Cerebellar nuclear complex (tissue), 1 donor: Measurements from ENCODE around the gene DHRS4L2.
"Not testable (repeated sequence)": the region's sequence is repeated elsewhere in the genome, so short reads cannot be mapped to it uniquely, and the experiment has no call there.

ENCODE experiments used
- DNase-seq, 2 experiments: peaks; one replicate each; lab custom pipeline; 2025; lab: John Stamatoyannopoulos, UW

Gene DHRS4L2

DNA sequence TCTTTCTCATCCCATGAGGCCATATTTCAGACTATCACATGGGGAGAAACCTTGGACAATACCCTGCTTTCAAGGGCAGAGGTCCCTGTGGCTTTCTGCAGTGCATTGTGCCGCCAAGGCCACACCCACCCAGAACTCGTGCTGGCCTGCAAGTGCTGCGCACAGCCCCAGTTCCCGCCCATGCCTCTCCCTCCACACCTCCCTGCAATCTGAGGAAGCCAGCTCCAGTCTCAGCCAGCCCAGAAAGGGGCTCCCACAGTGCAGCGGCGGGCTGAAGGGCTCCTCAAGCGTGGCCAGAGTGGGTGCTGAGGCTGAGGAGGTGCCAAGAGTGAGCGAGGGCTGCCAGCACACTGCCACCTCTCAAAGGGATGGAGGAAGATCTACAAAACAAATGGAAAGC is 15.6 kb upstream of the DHRS4L2 start:
- not testable (repeated sequence) for DNase-seq

DNA sequence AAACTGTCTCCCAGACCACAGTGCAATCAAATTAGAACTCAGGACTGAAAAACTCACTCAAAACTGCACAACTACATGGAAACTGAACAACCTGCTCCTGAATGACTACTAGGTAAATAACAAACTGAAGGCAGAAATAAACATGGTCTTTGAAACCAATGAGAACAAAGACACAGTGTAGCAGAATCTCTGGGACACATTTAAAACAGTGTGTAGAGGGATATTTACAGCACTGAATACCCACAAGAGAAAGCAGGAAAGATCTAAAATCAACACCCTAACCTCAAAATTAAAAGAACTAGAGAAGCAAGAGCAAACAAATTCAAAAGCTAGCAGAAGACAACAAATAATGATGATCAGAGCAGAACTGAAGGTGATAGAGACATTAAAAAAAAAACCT is 14.7 kb upstream of the DHRS4L2 start:
- not testable (repeated sequence) for DNase-seq

DNA sequence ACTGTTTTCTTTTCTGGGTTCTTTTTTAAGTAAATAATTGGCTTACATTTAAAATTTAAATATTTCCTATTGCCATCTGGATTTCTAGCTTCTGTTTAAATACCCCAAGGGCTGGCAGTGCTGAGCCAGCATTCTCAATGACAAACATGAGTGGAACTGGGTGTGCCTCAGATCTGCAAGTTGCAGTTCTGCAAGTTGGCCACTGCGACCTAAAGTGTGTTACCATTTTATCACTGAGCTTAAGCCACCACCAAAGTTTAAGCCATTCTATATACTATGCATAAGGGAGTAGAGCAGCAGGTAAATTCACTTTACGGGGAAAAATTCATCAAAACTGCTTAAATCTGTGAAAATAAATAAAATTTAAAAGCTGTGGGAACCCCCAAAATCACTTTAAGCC is 11.5 kb upstream of the DHRS4L2 start:
- not testable (repeated sequence) for DNase-seq

DNA sequence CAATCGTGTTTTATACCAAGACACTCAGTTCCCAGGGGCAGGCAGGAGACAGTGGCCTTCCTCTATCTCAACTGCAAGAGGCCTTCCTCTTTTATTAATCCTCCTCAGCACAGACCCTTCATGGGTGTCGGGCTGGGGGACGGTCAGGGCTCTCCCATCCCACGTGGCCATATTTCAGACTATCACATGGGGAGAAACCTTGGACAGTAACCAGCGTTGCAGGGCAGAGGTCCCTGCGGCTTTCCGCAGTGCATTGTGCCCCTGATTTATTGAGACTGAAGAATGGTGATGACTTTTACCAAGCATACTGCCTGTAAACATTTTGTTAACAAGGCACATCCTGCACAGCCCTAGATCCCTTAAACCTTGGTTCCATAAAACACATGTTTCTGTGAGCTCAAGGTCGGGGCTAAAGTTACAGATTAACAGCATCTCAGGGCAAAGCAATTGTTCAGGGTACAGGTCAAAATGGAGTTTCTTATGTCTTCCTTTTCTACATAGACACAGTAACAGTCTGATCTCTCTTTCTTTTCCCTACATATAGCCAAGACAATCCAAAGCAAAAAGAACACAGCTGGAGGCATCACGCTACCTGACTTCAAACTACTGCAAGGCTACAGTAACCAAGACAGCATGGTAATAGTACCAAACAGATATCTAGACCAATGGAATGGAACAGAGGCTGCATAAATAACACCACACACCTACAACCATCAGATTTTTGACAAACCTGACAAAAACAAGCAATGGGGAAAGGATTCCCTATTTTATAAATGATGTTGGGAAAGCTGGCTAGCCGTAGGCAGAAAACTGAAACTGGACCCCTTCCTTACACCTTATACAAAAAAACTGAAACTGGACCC is 6.5 kb upstream of the DHRS4L2 start:
- DNase-seq, result not testable (repeated sequence)

DNA sequence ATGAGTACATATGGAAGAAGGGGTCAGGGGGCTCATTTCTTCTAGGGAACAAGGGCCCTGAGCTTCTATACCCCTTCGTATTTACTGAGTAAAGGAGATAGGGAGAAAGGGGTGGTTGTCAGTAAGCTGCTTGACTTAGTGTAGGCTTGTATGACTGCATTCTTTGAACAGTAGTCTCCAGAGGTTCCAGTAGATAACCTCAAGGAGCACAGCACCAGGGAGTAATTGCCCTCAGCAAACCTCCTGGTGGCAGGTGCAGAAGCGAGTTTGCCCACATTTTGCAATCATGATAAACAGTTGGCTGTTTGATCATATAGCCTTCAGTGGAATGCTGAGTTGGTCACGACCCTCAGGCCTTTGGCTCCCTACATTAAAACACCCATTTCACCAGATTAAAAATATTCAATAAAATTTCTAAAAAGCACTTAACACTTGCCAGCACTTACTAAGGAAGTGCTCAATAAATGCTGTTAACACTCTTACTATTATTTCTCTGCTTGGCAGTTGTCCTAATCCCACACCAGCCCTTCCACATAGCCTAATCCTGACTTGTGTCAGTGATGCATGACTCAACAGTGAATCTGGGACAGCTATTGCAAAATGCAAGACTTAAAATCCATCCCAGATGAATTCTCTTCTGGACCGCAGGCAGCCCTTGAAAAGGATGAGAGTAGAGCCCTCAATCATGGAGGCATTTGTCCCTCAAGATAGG is 3.7 kb upstream of the DHRS4L2 start:
- DNase-seq, result no peak

DNA sequence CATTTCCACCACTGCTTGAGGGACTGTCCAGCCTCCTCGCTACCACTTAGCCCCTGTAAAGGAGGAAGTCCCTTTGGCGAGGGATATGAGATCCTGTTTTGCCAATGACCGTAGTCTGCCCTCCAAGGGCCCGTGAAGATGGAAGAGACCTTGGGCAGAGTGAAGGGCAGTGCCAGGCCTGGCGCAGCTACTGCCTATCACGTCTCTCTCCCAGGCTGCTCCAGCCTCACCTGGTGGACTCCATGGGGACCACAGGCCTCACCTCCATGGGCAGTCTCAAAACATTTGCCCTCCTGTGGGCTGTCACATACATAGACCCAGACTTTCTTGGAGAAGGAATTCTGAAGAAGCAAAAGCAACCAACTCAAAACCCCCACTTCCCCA is 514 bp upstream of the DHRS4L2 start:
- not testable (repeated sequence) for DNase-seq

DNA sequence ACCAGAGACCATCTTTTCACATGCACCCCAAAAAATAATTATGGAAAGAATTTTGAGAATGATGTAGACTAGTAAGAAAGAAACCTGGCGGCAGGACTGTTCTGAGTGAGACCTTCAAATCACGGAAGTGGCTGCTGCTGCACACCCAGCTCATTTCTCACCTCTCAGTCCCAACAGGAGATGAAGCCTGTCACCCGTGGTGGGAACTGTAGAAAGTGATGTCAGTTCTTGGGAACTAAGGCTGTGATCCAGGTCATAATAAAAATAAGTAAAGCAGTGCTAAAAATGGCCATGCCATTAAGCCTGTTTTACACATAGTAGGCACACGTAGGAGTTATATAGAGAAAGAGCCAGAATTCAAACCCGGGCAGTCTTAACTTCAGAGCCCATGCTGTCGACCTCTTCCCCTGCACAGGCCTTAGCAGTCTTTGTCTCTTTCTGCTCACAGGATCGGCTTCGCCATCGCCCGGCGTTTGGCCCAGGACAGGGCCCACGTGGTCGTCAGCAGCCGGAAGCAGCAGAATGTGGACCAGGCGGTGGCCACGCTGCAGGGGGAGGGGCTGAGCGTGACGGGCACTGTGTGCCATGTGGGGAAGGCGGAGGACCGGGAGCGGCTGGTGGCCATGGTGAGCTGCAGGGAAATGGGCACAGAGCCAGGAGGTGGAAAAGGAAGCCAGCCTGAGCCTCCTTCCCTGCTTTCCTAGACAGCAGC is 1.2 kb downstream of the DHRS4L2 start:
- peak in 1 of 2 experiments; percentile 22 for DNase-seq

DNA sequence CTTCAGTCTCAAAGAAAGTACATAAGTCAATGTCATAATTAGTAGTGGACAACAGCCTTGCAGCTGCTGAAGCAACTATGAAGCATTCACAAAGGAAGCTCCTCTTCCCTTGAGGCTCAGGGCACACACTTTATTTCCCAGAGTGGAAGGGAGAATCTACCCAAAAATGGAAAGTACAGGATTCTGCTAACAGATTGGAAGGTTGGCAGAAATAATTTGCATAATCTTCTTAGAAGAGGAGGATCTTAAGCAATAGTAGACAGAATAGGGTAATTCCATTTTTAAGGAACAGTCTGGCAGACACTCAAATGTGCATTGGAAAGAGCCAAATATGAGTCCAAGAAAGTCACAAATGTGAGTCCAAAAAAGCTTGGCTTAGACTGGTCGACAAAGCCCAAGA is 2.2 kb downstream of the DHRS4L2 start:
- DNase-seq, result not testable (repeated sequence)

DNA sequence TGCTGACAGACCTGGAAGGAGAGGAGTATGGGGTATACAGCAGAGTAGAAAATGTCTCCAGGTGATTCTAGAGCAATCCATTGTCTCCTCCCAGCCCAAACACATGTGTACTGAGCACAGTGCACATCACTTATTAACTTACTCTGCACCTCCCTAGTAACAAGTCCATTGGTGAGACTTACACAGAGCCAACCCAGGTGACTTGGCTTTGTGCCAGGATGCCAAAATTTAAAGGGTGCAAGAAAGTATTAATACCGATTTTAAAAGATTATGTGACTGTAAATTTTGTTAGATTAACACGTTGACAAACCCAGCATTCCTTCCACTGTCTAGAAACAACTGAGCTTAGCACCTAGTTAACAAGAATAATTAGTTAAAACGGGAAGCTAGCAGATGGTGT is 4.3 kb downstream of the DHRS4L2 start:
- not testable (repeated sequence) for DNase-seq

DNA sequence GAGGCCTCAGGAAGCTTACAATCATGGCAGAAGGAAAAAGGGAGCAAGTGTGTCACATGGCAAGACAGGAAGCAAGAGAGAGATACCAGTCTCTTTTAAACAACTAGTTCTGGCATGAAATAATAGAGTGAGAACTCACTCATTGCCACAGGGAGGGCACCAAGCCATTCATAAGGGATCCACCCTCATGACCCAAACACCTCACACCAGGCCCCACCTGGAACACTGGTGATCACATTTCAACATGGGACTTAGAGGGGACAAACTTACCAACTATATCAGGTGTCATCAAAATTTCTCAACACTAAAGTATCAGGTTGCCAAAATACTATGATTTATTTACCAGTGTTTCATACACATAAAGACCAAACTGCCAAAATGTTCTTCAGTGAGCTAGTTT is 7.3 kb downstream of the DHRS4L2 start:
- not testable (repeated sequence) for DNase-seq

DNA sequence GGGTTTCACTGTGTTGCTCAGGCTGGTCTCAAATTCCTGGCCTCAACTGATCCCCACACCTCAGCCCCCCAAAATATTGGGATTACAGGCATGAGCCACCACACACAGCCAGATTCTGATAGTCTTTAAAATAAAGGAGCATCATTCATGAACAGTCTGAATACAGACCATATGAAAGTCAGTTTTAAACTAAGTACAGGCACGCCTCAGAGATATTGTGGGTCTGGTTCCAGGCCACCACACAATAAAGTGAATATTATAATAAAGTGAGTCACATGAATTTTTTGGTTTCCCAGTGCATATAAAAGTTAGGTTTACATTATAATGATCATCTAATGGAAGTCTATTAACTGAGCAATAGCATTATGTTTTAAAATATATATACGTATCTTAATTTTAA is 8.1 kb downstream of the DHRS4L2 start:
- DNase-seq, result not testable (repeated sequence)

DNA sequence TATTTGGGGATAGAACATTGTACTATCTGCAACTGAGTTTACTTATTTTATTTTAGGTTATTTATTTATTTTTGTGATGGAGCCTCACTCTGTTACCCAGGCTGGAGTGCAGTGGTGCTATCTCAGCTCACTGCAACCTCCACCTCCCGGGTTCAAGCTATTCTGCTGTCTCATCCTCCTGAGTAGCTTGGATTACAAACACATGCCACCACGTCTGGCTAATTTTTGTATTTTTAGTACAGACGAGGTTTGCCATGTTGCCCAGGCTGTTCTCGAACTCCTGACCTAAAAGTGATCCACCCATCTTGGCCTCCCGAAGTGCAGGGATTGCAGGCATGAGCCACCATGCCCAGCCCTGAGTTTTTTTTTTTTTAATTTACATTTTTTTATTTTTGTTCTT is 10.9 kb downstream of the DHRS4L2 start:
- not testable (repeated sequence) for DNase-seq

DNA sequence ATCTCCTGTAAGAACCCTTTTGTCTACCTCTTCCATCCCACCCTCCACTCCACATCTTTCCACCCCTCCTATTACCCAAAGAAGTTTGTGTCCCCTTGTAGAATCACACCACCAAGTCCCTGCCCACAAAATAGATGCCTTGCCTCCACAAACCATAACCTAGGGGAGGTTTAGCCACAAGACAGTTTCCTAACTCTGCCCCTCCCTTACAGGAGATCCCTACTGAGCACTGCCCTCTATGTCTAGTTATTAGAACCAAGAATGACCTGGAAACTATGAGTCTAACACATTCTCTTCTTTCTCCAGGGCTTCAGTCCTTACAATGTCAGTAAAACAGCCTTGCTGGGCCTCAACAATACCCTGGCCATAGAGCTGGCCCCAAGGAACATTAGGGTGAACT is 12.3 kb downstream of the DHRS4L2 start:
- not testable (repeated sequence) for DNase-seq

DNA sequence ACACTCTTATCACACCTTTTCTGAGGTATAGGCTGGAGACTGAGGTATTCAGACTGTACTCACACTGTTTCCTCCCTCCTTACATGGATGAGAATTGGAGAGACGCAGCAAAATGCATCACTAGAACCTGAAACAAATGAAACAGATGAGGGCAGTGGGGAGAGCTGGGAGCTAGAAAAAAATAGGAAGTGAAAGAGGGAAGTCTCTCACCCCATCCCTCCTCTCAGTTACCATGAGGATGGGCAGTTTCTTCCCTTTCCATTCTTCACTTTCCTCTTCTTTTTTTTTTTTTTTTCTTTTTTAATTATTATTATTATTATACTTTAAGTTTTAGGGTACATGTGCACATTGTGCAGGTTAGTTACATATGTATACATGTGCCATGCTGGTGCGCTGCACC is 12.9 kb downstream of the DHRS4L2 start:
- not testable (repeated sequence) for DNase-seq

DNA sequence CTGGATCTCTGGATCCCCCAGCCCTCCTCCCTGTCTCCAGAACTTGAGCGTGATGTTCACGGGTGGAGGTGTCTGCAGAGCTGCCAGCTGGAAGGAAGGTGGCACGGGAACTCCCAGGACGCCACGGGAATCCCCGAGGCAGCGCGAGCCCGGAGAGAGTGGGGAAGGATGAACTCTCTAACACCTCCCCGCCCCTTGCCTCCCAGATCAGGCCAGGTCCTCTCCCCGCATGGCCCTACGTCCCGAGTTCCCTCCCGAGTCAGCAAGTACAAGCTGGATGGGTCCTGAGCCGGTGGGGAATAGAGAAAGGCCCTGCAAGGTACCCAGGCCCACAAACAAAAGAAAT is 17.7 kb downstream of the DHRS4L2 start:
- DNase-seq, result not testable (repeated sequence)

DNA sequence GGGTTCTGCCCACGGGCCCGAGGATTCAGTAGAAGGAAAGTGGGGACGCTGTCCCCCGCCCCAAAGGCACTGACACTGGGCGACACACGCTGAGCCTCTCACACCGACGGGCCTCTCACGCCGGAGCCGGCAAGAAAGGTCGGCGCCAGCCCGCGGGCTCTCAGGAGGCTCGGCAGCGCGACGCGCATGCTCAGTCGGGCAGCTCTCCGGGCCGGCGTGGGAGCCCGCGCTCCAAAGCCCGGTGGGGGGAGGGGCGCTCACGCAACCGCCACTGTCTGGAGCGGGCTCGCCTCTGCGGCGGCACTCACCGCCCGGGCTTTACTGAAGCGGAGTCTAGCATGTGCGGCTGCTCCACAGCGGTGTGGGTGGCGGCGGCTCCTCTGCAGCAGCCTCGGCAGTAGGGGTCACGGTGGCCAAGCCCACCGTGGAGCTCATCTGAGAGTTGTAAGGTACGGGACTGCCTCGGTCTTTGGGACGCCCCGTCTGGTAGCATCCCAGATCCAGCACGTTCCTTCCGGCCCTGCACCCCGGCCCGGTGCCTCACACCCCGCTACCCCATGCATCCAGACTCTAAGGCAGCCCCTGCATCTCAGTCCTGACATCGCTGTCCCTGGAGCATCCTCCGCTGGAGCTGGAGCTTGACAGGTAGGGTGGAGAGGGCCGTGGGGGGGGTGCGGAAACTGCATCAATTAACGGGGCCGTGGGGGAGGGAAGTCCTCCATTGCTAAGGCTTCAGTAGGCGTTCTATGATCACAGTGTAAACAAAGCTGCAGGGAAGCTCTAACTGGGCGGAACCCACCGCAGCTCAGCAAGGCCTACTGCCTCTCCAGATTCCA is 18.3 kb downstream of the DHRS4L2 start:
- not testable (repeated sequence) for DNase-seq

DNA sequence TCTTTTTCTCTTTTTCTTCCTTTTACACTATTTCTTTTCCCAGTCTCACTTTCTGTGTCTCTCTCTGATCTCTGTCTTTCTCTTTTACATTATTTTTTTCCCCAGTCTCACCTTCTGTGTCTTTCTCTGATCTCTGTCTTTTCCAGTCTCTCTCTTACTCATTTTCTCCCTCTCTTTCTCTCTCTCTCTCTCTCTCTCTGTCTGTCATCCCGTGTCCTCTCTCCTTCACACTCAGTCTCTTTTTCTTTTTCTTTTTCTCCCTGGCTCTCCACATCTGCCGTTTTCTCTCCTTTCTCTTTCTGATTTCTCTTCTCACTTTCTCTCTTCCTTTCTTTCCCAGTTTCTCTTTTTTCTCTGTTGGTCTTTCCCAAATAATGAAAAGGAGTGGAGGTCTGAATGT is 22.3 kb downstream of the DHRS4L2 start:
- no peak for DNase-seq

DNA sequence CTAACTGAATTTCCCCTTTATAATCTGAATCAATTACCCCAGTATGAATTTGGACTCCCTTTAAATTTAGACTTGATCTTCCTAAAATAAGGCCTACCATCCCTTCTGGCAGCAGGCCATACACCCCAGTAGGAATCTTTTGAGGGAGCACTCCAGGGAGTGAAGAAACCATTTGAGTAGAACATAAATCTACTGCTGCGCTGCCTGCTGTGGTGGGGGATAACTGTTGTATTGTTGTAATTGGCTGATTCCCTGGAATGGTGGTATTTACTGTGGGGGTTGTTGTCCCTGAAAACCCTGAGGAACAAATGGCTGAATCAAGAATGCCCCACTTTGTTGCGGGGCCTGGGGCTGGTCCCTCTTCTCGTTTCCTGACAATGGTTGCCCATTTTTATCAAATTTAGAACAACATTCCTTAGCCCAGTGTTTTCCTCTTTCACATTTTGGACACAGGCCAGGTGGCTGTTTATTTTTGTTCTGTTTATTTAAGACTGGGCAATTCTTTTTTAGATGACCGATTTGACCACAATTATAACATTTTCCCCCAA is 24.1 kb downstream of the DHRS4L2 start:
- not testable (repeated sequence) for DNase-seq

DNA sequence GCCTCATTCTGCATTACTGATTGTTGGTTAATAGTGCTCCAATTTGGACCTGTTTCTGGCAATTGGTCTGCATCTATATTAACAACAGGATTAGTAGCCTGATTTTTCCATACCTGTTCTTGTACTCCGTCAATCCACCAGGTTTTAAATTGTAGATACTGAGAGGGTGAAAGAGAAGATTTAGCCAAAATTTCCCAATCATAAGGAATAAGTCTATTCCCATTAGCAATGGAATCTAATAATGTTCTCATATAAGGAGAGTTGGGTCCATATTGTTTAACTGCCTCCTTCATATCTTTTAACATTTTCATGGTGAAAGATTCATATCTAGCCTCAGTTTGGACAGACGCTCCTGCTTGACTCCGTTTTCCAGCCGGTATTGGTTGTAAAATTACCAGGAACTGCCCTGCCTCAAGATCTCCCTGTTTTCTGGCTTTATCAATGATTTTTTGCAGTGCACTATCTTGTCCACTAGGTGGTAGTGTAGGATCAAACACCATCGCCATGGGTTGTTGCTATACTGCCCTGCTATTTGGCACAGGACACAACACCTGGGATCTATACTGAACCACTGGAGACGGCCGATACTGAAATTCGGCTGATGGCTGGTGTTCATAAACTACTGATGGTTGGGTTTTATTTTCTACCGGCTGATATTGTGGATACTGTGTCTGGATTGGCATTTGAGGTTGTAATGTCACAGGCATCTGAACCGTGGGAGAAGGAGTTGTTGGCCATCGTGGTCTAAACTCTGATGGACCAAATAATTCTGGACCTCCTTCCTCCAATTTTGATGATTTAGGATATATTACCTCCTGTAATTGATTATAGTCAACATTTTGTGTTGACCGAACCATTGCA is 25.2 kb downstream of the DHRS4L2 start:
- peak in 1 of 2 experiments; percentile 32 for DNase-seq

DNA sequence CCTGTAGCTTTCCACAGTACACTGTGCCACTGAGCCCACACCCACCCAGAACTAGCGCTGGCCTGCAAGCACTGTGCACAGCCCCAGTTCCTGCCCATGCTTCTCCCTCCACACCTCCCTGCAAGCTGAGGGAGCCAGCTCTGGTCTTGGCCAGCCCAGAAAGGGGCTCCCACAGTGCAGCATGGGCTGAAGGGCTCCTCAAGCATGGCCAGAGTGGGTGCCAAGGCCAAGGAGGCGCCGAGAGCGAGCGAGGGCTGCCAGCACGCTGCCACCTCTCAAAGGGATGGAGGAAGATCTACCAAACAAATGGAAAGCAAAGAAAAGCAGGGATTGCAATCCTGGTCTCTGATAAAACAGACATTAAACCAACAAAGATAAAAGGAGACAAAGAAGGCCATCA is 27.0 kb downstream of the DHRS4L2 start:
- not testable (repeated sequence) for DNase-seq
